Neural cell (in vitro differentiated cells): ENCODE measurements around the gene SHISA3.

Experiments
- EP300 ChIP-seq: fragments of 450-650 bp; conservative IDR thresholded peaks from 2 replicates; pipeline ENCODE4 v1.6.1; 2014; ENCODE audit warnings: antibody characterized with exemption, mild to moderate bottlenecking, moderate library complexity; ENCODE audit not compliant: poor library complexity, severe bottlenecking
- EZH2 ChIP-seq: fragments of 200-600, 300-800 bp; shearing (Covaris generic), sonication (generic); IDR thresholded peaks from 2 replicates; pipeline ENCODE4 v1.6.1; 2014; ENCODE audit warnings: antibody characterized with exemption, low read length, borderline replicate concordance, mild to moderate bottlenecking; ENCODE audit not compliant: insufficient read depth, poor library complexity, severe bottlenecking
- POLR2AphosphoS5 ChIP-seq: IDR thresholded peaks from 2 replicates; pipeline ENCODE4 v1.6.1; 2012
- TF ChIP-seq, protein P1 (sequence below): fragments of 450-650 bp; IDR thresholded peaks from 2 replicates; pipeline ENCODE4 v1.5.1; 2014; ENCODE audit warnings: antibody characterized with exemption, mild to moderate bottlenecking, moderate library complexity; ENCODE audit not compliant: poor library complexity, severe bottlenecking

DNA sequence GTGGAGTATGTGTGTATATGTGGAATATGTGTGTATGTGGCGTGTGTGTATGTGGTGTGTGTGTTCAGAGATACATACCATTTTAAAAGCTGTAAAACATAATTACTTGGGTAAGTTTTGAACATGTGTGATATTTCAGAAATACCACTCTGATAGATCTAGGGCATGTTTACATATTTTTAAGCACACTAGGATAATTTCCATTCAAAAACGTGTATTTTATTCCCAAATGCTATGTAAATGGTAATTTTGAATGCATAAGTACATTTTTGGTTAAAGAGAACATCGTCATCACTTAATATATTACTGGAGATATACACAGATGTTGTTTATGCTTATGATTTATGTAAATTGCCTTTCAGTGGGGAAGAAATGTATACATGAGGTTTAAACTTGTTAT, 34.7 kb upstream of the SHISA3 start:
- no peak for TF ChIP-seq EP300
- TF ChIP-seq, protein P1, sequence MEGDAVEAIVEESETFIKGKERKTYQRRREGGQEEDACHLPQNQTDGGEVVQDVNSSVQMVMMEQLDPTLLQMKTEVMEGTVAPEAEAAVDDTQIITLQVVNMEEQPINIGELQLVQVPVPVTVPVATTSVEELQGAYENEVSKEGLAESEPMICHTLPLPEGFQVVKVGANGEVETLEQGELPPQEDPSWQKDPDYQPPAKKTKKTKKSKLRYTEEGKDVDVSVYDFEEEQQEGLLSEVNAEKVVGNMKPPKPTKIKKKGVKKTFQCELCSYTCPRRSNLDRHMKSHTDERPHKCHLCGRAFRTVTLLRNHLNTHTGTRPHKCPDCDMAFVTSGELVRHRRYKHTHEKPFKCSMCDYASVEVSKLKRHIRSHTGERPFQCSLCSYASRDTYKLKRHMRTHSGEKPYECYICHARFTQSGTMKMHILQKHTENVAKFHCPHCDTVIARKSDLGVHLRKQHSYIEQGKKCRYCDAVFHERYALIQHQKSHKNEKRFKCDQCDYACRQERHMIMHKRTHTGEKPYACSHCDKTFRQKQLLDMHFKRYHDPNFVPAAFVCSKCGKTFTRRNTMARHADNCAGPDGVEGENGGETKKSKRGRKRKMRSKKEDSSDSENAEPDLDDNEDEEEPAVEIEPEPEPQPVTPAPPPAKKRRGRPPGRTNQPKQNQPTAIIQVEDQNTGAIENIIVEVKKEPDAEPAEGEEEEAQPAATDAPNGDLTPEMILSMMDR = no peak
- TF ChIP-seq POLR2AphosphoS5 = no peak
- no peak for TF ChIP-seq EZH2
